Stimulated activated CD4-positive, alpha-beta T cell treated with anti-CD3 and anti-CD28 coated beads, Interleukin-4, amount 100 ng/mL, for 48 hours (primary cell): ENCODE measurements around the gene ATIC.
"Not testable (repeated sequence)": the region's sequence is repeated elsewhere in the genome, so short reads cannot be mapped to it uniquely, and the experiment has no call there.

Experiments used
- DNase-seq, 2 donors: peaks; one replicate each; pipeline ENCODE4 v3.0.0-alpha.2; 2020; ENCODE audit warnings: low read depth in 2 of 2

ATIC gene

DNA sequence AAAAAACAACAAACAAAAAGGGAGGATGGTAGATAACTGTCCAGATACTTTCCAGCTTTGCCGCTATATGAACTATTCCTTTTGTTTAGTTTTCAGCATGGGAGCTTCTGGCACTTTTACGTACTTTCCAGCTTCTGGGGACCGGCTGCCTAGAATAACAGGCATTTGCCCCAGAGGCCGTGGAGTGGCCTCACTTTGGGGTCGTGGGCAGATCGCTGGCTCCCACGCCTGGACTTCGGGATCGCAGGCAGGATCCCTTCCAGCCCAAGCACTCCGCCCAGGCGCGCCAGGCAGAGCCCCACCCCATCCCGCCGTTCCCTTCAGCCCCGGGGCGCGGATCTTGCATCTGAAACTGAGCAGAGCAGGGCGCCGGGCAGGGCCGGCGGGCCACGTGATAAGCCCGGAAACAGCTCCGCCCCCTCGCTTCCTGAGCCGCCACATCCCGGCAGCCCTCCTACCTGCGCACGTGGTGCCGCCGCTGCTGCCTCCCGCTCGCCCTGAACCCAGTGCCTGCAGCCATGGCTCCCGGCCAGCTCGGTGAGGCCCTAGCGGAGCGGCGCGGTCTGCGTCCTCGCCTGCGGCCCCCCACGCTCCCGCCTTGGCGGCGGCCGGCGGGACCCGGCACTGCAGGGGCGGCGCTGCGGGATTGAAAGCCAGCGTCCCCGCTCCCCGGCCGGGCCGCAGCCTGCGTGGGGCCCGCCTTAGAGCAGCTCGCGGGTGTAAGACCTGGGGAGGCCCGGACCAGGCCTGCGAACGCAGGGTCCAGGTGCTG is at the start of gene ATIC:
Gene ATIC (plus strand): TSS at position 435 of the 772 bp plus-strand sequence. CDS start 84 bp downstream, at position 519.
- peak; percentile 83 to 91 for DNase-seq

DNA sequence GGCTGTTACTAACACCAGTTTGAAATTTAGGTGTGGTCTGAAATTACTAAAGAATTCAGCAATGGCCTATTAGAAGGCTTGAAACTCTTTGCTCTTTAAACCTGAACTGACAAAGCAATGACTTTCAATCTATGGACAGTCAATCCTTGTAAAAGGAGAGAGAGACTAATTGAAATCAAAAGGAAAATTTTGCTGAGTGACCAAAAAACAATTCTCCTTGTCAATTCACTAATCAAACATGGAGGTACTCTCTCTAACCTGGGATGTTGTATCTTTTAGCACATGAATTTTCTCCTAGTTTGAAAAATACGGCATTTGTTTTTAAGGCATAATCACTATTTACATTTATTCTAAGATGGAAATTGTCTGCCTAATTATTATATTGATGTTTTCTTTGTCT is 49.6 kb upstream of the ATIC start:
- no peak for DNase-seq

DNA sequence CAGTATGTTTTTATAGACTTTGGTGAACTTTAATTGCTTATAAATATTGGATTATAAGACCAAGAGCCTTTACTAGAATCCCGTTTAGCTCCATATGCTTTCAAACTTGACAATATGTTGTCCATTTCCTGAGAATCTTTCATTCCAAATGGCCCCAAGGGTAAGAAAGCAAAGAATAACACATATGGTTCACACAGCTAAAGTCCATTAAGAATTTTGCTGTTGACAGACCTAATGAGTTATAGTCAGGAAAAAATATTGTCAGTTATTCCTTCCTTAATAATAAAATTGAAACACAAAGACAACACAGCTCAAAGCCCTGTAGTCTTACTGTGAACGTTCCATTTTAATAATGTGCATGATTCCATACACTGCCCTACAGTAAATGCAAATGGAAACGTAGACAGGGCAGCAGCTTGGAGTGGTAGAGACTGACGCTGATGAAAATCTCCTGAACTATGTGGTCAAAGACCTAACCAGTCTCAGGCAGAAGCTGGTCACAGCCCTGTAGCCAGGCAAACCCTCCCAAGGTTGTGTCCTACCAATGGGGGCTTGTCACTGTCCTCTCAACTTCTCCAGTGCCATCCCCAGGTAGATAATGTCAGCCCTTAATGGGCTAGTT is 49.0 kb upstream of the ATIC start:
- DNase-seq = no peak

DNA sequence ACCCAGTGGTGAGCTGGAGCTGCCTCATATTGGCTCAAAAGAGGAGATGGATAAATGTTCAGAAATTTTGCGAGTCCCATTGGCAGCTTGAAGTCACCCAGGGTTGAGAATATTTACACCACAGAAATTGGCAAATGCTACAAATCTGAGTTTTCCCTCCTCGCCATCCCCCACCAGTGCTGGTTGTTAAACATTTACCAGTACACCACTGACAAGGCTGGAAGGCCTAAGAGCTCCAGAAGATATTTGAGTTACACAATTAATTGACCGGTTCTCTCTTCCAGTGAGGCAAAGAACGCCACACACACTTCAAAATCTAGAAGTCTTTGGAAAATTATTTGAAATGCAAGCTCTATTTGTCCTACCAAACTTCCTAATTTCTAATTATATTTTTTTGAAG is 47.5 kb upstream of the ATIC start:
- no peak for DNase-seq

DNA sequence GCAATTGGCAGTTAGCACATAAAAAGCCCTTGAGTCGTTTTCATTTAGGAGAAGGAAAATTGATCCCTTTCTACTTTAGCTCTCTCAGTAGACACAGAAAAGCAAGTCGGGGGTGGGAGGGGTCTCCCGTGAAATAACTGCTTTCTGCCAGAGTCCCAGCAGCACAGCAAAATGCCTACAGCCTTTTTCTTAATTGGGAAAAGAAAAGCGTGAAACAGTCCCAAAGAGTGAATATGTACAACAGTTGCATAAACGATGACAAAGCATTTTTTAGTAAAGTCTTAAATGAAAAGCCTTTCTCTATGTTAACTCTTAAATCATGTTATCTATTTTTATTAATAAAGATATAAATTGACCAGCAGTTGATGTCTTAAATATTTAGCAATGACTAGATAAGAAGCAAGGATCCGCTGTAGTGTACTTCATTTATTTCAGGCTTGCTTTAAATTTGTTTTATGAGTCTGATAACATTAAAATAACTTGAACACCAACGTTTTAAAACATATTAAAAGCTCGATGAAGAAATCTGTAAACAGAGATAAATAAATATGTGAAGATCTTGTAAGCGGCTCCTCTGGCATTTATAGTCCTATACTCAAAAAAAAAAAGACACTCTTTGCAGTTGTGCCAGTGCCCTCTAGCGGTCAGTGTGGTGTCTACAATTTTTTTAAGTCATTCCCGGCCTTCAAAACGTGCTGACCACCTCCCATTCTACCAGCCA is 42.3 kb upstream of the ATIC start:
- DNase-seq = peak; percentile 32 to 37

DNA sequence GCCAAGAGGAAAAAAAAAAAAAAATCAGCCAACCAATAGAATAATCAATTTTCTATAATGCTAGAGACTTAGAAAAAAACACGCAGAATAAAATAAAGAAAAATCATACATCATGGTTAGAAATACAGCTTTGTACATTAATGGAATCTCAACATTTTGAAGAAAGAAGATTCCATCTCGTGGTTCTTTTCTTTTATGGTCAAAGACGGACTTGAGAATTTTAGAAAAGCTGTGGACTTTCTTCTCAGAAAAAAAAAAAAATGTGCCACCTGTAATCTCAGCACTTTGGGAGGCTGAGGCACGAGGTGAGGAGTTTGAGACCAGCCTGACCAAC is 41.8 kb upstream of the ATIC start:
- no peak for DNase-seq

DNA sequence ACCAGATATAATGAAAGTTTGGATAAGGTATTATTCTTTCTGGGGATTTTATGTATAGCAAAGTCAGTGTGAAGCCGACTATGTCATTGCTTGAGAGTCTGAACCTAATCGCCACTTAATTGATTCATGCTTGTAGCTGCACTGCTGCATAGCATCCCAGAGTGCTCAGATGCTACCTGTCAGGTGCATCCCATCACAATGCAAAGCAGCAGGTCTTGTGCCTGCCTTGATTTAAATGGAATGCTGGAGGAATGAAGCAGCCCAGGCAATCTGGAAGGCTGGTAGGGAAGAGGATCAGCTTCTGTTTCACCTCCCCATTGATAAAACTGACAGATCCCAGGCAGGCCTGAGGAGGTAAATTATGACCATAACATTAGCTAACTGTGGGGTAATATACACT is 40.4 kb upstream of the ATIC start:
- DNase-seq = no peak

DNA sequence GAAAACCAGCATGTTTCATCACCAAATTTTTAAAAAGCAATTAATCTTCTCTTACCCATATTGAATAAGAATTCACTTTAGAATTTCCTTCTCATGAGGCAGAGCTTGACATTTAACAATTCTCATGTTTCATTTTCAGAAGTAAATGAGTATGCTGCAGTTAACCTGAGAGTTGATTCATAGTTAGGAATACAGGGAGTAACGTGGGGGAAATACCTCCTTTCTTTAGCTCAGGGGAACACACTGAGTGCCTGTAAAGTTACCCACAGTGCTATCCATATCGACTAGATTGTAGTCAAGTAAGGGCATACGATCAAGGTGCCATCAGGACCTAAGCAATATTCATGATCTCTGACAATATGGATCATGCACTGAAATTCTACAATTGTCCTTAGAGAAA is 38.9 kb upstream of the ATIC start:
- DNase-seq = no peak

DNA sequence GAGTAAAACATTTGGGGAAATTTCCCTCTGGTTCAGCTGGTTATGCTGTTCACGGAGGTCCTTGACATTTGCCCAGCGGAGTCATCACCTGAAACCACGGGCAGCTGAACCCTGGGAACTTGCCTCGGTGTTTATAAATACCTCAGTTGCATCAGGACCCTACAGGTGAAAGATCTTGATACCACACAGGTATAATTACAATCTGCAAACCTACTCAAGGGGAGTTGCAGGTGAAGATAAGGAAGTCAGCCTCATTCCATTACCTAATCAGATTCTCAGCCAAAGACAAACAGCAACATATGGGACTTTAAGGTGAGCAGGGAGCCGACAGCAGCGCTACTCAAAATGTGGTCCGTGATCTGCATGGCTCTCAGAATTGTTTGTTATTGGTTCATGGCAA is 37.0 kb upstream of the ATIC start:
- no peak for DNase-seq

DNA sequence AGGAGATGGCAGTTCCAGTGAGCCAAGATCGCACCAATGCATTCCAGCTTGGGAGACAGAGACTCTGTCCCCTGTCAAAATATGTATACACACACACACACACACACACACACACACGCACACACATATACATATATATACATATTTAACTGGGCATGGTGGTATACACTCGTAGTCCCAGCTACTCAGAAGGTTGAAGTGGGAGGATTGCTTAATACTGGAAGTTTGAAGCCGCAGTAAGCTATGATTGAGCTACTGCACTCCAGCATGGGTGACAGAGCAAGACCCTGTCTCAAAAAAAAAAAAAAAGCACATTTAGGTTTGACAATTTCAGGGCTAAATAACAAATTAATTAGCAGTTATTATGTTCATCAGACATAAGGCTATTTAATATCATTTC is 36.0 kb upstream of the ATIC start:
- no peak for DNase-seq

DNA sequence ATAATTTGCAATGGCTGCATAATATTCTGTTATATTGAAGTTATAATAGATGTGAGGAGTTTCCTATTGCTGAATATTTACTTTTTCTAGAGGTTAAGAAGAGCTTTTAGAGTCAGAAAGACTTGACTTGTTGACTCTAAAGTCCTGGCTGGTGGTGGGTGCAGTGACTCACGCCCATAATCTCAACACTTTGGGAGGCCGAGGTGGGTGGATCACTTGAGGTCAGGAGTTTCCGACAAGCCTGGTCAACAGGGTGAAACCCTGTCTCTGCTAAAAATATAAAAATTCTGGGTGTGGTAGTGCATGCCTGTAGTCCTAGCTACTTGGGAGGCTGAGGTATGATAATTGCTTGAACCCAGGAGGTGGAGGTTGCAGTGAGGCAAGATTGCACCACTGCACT is 33.9 kb upstream of the ATIC start:
- DNase-seq = no peak

DNA sequence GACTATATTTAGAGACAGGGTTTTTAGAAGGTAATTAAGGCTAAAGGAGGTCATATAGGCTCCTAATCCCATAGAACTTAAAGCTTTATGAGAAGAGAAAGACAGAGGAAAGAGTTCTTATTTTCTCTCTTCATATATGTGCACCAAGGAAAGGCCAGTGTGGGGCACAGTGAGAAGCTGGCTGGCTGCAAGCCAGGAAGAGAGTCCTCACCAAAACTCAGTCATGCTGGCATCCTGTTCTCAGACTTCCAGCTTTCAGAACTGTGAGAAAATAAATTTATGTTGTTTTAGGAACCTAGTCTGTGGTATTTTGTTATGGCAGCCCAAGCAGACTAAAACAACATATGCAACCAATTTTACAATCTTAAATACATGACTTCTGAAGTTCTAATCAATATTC is 31.5 kb upstream of the ATIC start:
- no peak for DNase-seq

DNA sequence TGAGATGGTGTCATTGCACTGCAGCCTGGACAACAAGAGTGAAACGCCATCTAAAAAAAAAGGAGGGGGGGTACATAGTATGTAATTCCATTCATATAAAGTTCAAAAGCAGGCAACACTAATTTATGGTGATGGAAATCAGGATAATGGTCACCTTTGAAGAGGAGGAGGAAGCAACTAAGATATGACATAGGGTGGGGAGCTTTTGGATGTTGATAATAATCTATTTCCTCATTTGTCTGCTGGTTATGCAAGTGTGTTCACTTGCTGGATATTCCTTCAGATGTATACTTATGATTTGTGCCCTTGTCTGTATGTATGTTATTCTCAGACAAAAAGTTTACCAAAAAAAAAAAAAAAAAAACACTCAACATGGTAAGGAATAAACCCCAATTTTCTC is 28.6 kb upstream of the ATIC start:
- no peak for DNase-seq

DNA sequence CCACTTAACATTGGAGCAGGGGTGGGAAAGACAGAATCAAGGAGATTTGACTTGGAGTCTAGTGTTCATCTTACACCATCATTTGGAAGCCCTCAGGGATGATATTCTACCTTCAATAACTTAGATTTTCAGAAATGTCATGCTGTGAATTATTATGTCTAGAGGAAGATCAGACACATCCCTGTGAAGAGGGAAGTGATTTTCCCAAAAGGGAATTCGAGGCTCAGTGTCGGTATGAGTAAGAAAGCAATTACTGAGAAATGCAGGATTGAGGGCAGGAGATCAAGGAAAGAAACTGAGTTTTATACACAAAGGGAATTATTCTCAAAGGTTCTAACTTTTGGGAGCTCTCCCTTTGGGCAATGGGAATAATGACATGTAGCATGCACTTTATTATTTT is 25.6 kb upstream of the ATIC start:
- DNase-seq = no peak

DNA sequence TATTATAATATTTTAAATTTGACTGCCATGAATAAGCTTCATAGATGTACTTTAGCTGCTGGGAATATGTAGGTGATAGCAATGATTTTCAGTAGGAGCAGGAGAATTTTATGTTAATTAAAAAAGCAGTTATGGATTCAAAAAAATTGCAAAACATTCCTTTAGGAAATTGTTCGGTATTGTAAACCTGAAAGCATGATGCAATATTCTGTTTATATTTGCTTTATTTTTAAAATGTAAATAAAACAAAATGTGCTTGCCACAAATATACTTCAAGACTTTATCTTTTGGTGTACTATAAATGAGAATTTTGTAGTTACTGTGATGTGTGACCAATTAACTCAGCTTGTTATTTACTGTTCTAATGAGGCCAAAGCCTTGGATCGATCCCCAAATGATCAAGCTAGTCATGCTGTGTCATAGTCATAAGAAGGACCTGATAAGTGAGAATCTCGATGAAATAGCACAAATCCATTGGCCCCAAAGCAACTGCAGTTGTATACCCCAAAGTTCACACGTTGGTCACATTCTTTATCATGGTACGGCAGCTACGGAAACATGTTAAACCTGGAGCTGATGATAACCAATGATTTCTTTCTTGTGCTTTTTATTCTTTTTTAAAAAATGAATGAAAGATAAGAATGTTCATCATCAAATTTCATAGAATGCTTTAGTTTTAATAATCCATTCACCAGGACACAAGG is 23.6 kb upstream of the ATIC start:
- no peak for DNase-seq

DNA sequence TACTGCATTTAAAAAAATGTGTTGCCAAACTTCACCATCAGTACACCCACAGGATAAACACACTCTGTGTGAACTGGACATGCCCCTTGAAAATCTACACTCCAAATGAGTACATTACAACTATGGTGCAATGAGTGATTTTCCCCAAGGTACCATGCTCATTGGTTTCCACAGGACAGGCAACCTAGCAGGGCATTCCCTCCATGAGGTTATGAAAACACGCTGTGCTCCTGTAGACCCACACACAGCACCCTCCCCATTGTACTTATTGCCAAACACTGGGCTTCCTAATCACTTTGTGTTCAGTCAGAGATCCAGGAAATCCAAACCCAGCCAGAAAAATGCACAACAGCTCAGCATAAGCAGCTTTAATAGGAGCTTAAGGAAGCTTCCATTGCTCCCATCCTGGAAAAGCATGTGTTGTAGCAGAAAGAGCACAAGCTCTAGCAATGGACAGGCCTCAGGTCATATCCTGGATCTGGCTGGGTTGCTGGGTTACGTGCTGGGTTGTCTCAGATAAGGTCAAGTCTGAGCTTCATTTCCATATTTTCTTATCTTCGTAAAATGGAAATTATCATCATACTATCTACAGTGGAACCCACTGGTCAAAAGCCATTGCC is 20.8 kb upstream of the ATIC start:
- DNase-seq = no peak

DNA sequence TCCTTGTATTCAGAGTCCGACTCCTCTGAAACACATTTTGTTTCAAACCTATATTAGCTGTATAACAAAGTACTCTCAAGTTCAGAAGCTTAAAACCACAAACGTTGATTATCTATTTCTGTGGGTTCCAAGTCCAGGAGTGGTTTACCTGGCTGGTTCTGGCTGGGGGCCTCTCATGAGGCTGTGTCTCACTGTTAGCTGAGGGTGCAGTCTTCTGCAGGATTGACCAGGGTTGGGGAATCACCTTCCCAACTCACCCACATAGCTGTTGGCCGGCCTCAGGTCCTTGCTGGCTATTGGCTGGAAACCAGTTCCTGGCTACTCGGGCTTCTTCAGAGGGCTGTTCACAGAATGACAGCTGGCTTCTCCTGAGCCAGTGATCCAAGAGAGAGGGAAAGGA is 18.0 kb upstream of the ATIC start:
- DNase-seq = no peak

DNA sequence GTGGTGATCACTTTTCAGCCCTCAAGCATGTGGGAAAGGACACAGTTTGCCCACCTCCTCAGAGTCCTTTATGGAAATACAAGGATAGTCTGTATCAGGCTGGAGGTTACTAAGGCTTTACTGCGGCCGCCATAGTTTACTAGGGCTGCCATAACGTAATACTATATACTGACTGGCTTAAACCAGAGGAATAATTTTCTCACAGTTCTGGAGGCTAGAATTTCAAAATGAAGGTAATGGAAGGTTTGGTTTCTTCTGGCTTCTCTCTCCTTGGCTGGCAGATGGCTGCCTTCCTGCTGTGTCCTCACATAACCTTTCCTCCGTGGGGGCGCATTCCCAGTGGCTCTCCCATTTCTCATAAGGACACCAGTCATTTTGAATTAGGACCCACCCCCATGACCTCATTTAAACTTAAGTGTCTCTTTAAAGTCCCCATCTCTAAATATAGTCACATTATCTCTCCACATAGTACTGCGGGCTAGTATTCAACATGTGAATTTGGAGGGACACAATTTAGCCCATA is 12.5 kb upstream of the ATIC start:
- DNase-seq = no peak

DNA sequence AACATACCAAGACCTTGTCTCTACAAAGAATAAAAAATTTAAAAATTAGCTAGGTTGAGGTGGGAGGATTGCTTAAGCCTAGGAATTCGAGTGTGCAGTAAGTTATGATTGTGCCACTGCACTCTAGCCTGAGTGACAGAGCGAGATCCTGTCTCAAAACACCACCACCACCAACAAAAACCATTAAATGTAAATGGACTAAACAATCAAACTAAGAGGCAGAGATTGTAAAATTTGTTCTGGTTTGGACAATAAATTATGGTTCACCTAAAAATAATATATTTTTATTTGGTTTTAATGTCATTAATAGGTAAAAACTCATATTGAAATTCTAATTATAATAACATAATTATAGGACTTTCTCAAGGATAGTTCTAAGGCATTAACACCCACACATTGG is 9.9 kb upstream of the ATIC start:
- no peak for DNase-seq

DNA sequence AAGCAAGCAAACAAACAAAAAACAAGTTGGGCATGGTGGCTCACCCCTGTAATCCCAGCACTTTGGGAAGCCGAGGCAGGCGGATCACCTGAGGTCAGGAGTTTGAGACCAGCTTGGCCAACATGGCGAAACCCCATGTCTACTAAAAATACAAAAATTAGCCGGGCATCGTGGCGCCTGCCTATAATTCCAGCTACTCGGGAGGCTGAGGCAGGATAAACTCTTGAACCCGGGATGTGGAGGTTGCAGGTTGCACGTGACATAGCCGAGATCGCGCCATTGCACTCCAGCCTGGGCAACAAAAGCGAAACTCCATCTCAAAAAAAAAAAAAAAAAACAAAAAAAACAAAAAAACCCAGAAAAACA is 617 bp upstream of the ATIC start:
- not testable (repeated sequence) for DNase-seq

DNA sequence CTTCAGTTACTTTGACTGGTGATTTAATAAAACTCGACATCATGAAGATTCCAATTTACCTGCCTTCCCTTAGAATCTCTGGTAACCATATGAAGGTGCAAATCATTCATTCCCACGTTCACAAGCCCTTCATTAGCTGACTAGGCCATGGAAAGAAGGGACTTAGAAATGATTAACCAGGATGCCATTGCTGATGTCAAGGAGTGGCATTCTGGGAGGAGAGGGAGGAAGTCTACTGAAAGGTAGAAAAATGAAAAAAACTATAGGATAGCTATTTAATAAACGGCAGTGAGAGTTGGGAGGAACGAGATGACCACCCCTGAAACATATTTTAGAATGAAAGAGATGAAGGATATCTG is 1.4 kb downstream of the ATIC start:
- no peak for DNase-seq

DNA sequence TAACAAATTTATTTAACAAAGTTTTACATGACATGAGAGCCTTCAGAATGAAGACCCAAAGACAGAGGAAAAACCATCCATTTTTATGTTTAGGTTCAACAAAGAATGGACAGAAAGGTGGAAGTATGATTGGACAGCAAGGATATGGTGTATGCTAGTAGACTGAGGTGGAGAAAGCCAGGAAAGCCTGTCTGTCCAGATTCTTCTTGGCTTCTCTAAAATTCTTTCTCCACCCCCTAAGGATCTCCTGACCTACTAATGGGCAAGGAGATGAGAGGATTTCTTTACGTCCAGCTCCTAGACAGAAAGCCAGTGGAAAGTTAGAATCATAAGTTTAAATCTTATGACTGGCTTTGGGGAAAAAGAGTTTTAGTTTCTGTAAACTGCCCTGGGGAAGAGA is 3.0 kb downstream of the ATIC start:
- DNase-seq = no peak
